ENCODE measurements around the gene NOL3. TPM values are rescaled to one million over a fixed set of nuclear protein-coding genes. Genes with fewer than 3 reads are reported as not detected.

Gene NOL3
- total RNA-seq, 1 donor from 2014 or later, result 10.9 TPM

GRCh38 chr16:67174706-67175231 is 4.4 kb downstream of the NOL3 start:
- H3K27me3 ChIP-seq (ENCODE audit: insufficient read depth, low read length), result no peaks in the 10 kb centered on the region
- peak overlapping the region; percentile 29 for H3K9ac ChIP-seq (ENCODE audit: low read length)
- Mint-ChIP-seq H3K27ac (ENCODE audit: unreplicated experiment) (no peak overlapping the region), H3K36me3 (ENCODE audit: low read depth, unreplicated experiment) (peaks cover 20% of the 10 kb centered on the region), H3K27me3 (ENCODE audit: low read depth, unreplicated experiment) (peaks cover 28% of the 10 kb centered on the region), H3K4me3 (ENCODE audit: unreplicated experiment) (no peak overlapping the region), H3K9me3 (ENCODE audit: unreplicated experiment) (peaks cover 2% of the 10 kb centered on the region), H3K4me1 (ENCODE audit: low read depth, unreplicated experiment) (peaks cover 21% of the 10 kb centered on the region)
- no peak overlapping the region for H3K27ac ChIP-seq (ENCODE audit: low read depth, low read length)
- H2AFZ ChIP-seq (ENCODE audit: low read depth, low read length), result peak overlapping the region; percentile 27
- DNase-seq (ENCODE audit: low read depth), result no peak
- H3K79me2 ChIP-seq (ENCODE audit: insufficient read depth, low read length), result no peaks in the 10 kb centered on the region
- no peak for TF ChIP-seq EZH2 (IDR thresholded peaks at IDR 0.05; ENCODE audit: insufficient read depth, low read length)
- no peak for TF ChIP-seq CTCF (IDR thresholded peaks at IDR 0.05; ENCODE audit: insufficient read depth, low read depth, low read length)
- H4K20me1 ChIP-seq (ENCODE audit: insufficient read depth, low read length), result peaks cover 40% of the 10 kb centered on the region
- H3K36me3 ChIP-seq (ENCODE audit: insufficient read depth, low read length), result no peaks in the 10 kb centered on the region
- no peak for FAIRE-seq
- peak overlapping the region; percentile 86 for H3K4me2 ChIP-seq (ENCODE audit: low read length)
- H3K9me3 ChIP-seq (ENCODE audit: insufficient read depth, low read depth, low read length), result no peaks in the 10 kb centered on the region
- H3K4me1 ChIP-seq (ENCODE audit: insufficient read depth, low read length), result peaks cover 31% of the 10 kb centered on the region
- peak overlapping the region; percentile 59 for H3K4me3 ChIP-seq (ENCODE audit: insufficient read depth, low read depth, low read length)

- Histone ChIP-seq H2AFZ (ENCODE audit: low read depth, low read length) (no peak overlapping the region), H3K36me3 (ENCODE audit: insufficient read depth, low read length) (no peaks in the 10 kb centered on the region), H3K9ac (ENCODE audit: low read length) (no peak overlapping the region), H3K27ac (ENCODE audit: low read depth, low read length) (no peak overlapping the region), H3K79me2 (ENCODE audit: insufficient read depth, low read length) (peaks cover 11% of the 10 kb centered on the region), H3K4me1 (ENCODE audit: insufficient read depth, low read length) (peaks cover 25% of the 10 kb centered on the region), H3K4me2 (ENCODE audit: low read length) (no peak overlapping the region), H4K20me1 (ENCODE audit: insufficient read depth, low read length) (peaks cover 59% of the 10 kb centered on the region), H3K9me3 (ENCODE audit: insufficient read depth, low read depth, low read length) (no peaks in the 10 kb centered on the region), H3K4me3 (ENCODE audit: insufficient read depth, low read depth, low read length) (no peak overlapping the region), H3K27me3 (ENCODE audit: insufficient read depth, low read length) (no peaks in the 10 kb centered on the region)
- Mint-ChIP-seq H3K27ac (ENCODE audit: unreplicated experiment) (no peak overlapping the region), H3K36me3 (ENCODE audit: low read depth, unreplicated experiment) (peaks cover 19% of the 10 kb centered on the region), H3K4me3 (ENCODE audit: unreplicated experiment) (no peak overlapping the region), H3K4me1 (ENCODE audit: low read depth, unreplicated experiment) (peaks cover 10% of the 10 kb centered on the region), H3K9me3 (ENCODE audit: unreplicated experiment) (peaks cover 2% of the 10 kb centered on the region), H3K27me3 (ENCODE audit: low read depth, unreplicated experiment) (peaks cover 22% of the 10 kb centered on the region)
- no peak for DNase-seq (ENCODE audit: low read depth)
- FAIRE-seq, result no peak
- TF ChIP-seq CTCF (IDR thresholded peaks at IDR 0.05; ENCODE audit: insufficient read depth, low read depth, low read length) (no peak), EZH2 (IDR thresholded peaks at IDR 0.05; ENCODE audit: insufficient read depth, low read length) (no peak)
Observed at GRCh38 chr16:67176662-67177061, 6.3 kb downstream of the NOL3 start.
